Heart left ventricle (tissue), 13 donors: ENCODE measurements around the gene PPIA.

Experiments used
- CTCF ChIP-seq, 12 donors: fragments of 200-600 bp; sonication (generic) in 4 of 12; IDR thresholded peaks; one replicate each; pipeline versions ENCODE4 v1.5.0 to v1.8.0; 2018 to 2022; ENCODE audit warnings: antibody characterized with exemption in 12 of 12, mild to moderate bottlenecking in 5 of 12
- POLR2A ChIP-seq, 2 donors: fragments of 450-650 bp; IDR thresholded peaks; one replicate each; pipeline ENCODE4 v1.6.1; 2017; ENCODE audit warnings: antibody characterized with exemption in 2 of 2, mild to moderate bottlenecking in 2 of 2, moderate library complexity in 2 of 2
- donor health status: ischemic (EF 13 %, LVEDD 7.1; RV severe dilation, severe dysfunction).
- donor health status: DM: no; HTN: yes; CAD: no.
- donor health status: DM: no; HTN: no; CAD: no.
- donor health status: ischemic (EF 25% LVEDD 6.9; RV normal size, moderate dysfunction).
- donor health status: ischemic (EF 25% LVEDD 5.7; RV mildly dilated, moderate dysfunction).
- donor health status: ischemic (EF 35%, LVEDD 5.7; RV mildly dilated, moderate dysfunction).
- donor health status: nonischemic (EF 11% LVEDD 7.7; RV severe dilation, severe dysfunction).
- donor health status: DM: yes; HTN: yes; CAD: no.
- donor health status: PGD.
- donor health status: ischemic (EF 29% LVEDD 5.4; RV normal size, mild dysfunction).
- donor health status: nonischemic (EF 23%, LVEDD 6.1; RV moderate dilation, normal function).

GRCh38 chr7:44794331-44794730 is 2.1 kb upstream of the PPIA start:
- no peak for TF ChIP-seq CTCF (IDR thresholded peaks at IDR 0.05)
- no peak for TF ChIP-seq POLR2A (IDR thresholded peaks at IDR 0.05)
